GM18858 (cell line): Measurements from ENCODE around the gene PAX5.

Source experiments
- ATAC-seq: cut with Tn5 transposase; IDR thresholded peaks from one replicate; pipeline ENCODE4 v1.9.1; 2021; ENCODE audit not compliant: unreplicated experiment

Gene PAX5

GRCh38 chr9:36865731-36866635, 168.1 kb downstream of the PAX5 start:
- no peak for ATAC-seq

DNA sequence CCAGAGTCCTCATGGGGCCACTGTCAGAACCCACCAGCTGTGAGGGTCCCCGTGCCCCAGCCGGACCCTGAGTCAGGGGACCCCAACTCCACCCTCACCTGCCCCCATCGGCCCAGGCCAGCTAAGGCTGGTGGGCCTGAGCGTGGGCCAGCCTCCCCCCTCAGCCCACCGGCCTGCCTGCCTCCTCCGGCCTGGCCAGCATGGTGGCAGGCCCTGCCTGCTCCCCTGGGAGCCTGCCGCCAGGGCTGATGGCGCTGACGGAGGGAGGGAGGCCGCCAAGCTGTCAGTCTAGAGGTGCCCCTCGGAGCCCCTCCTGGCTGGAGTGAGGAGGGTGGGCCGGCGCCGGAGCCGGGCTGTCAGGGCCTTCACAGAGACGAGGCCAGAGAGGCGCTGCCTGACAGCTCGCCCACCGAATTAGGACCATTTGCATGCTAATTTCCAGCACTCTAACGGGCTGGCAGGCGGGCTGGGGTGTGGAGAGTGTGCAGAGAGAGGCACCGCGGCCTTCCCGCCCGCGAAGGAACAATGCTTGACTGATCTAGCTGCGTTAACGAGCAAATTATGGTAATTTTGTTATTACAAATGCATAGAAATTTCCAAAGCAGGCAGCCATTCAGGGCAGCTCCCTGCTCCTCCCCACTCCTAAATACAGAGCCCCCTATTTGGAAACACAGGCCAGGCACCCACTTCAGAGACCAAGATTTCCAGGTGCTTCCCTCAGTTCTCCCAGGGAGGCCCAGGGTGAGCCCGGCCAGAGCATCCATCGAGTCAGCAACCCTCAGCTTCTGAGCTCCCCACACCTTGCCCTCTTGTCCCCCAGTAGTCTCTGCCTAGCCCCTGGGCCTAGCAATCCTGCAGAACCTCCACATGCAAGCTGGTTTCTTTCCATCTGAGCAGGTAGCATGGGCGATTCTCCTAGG, 169.3 kb downstream of the PAX5 start:
- no peak for ATAC-seq

DNA sequence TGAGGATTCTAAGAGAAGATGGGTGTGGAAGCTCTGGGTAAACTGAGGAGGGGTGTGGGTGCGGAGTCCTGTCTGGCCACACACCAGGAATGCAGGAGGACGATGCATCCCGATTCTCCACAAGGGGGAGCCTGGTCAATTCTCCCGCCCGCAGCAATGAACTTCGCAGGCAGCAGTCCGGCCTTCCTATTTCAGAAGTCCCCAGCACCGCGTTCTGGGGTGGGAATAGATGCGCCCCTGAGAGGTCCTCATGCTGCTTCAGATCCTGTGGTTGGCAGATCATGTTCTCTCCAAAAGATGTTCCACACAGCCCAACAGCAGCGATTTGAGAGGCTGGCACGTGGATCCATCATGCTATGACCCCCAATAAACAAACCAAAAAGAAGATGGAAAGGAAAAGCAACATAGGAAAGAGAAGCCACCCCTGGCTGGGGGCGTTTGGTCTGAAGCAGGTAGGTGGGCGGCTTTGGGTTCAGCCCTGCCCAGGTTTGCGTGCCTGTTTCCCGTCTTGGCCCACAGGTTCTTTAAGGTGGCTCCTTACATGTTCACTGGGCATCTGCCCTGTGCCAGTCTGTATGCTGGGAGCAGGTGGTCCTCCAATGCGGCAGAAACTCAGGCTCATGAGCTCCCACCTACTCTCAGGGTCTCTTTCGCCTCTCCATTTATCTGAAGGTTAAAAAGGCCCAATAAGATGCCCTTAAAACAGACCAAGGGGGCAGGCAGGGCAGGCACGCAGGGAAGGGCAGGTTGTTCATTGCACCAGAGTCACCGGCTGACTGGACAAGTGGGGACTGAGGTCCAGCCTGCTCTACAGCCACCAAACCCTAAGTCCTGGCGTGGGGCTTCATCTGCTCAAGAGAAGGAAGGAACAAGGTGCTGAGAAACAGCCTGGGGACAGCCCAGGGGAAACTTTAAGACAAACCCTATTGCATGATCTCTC, 171.6 kb downstream of the PAX5 start:
- ATAC-seq, result no peak

GRCh38 chr9:36861528-36862205, 172.4 kb downstream of the PAX5 start:
- ATAC-seq, result no peak

DNA sequence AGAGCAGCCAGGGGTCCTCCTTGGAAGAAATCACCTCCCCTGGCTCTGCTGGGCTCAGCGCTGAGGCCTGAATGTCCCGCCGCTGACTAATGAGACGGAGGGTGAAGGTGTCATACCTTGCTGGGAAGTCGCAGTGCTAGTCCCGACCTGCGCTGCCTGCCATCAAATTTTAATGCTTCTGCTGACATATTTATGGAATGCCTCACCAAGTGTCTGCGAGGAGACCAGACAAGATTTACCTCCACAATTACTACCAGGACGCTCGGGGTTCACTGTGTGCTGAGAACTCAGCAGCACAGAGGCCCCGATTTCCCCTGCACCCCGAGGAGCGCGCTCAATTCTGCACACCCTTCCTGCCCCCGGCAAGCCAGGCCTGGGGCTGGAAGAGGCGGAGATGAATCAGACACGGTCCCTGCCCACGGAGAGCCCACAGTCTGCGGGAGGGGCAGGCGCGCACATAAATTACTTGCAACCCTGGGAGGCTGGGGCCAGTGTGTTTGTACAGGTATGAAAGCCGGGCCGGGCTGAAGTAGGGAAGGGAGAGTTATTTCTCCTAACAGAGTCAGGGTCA, 175.2 kb downstream of the PAX5 start:
- ATAC-seq, result no peak

DNA sequence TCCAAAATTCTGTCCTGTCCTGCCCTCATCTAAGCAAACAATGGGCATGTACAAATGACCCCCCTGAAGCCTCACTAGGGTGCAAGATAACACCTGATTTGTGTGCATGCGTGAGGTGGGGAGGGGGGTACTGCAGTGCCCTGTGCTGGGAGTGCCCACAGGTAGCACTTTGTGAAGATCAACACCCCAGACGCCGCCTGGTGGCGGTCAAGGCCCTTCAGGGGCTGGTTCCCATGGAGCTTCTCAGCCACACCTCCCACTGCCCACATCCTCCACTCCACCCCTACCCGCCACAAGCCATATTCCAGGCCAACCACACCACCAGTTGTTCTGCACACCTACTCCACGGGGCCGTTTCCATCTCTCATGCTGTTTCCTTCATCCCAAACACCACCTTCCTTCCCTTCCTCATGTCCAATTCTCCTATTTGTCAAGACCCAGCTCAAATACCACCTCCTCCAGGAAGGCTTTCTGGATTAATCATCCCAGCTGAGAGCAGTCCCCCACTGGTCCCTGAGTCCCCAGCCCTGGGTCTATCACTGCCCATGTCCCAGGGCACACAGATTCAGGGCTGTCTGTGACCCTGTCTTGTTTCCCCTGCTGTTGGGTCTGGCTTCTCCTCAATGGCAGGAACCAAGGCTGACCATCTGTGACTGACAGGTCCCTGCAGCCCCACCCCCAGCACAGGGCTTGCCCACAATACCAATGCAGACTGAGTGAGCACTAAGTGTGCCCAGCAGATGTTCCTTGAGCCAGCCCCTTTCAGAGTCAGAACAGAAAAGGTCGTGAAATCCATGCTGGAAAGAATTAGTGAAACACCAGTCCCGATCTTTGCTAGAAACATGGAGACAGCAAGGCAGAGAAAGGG, 178.4 kb downstream of the PAX5 start:
- no peak for ATAC-seq

GRCh38 chr9:36854751-36855150, 179.3 kb downstream of the PAX5 start:
- ATAC-seq, result no peak

DNA sequence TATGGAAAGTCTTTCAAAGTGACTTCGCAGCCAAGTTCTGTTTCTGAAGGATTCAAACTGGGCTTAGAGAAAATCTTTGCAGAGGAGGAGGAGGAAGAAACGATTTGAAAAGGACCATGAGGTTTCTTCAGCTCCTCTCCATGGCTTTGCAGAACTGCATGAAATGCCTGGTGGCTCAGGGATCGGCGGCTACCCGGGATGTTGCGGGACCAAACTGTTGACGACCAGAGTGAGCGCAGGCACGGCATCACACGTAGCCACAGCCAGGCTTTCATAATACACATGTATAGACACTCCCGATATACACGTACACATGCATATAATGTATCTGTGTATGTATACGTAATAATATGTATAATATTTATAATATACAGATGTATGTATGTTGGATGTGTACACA, 180.0 kb downstream of the PAX5 start:
- no peak for ATAC-seq

DNA sequence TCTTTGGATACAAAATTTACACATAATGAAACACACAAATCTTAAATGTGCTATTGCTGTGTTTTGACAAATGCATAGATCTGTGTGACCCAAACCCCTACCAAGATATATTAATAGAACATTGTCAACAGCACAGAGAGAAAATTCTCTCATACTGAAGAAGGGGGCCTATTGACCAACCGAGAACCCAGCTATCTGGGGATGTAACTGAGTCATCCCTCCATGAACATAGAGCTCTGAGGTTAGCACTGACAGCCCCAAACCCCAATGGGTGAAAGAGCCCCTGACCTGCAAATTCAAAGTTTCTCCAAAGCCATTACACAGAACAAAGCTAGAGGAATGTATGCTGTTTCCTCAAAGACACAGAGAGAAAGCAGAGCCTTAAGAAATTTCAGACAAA, 180.8 kb downstream of the PAX5 start:
- ATAC-seq, result no peak

GRCh38 chr9:36849943-36850342, 184.1 kb downstream of the PAX5 start:
- no peak for ATAC-seq

DNA sequence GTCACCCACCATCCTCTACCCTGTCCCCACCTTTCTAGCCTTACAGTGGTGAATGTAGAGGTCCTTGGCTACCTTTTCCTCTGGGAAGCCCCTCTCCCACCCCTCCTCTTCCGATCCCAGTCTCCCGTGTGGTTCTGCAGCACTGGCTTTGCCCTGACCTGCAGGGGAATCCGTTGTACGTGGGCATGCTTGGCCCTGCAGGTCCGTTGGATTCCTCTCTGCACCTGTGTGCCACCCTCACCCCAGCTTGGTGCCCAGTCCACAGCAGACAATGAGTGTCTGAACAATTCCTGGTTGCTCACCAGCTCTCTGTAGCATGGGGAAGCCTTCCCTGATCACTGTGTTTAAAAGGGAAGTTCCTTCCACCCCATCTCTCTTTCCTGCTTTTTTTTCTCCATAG, 185.1 kb downstream of the PAX5 start:
- no peak for ATAC-seq

DNA sequence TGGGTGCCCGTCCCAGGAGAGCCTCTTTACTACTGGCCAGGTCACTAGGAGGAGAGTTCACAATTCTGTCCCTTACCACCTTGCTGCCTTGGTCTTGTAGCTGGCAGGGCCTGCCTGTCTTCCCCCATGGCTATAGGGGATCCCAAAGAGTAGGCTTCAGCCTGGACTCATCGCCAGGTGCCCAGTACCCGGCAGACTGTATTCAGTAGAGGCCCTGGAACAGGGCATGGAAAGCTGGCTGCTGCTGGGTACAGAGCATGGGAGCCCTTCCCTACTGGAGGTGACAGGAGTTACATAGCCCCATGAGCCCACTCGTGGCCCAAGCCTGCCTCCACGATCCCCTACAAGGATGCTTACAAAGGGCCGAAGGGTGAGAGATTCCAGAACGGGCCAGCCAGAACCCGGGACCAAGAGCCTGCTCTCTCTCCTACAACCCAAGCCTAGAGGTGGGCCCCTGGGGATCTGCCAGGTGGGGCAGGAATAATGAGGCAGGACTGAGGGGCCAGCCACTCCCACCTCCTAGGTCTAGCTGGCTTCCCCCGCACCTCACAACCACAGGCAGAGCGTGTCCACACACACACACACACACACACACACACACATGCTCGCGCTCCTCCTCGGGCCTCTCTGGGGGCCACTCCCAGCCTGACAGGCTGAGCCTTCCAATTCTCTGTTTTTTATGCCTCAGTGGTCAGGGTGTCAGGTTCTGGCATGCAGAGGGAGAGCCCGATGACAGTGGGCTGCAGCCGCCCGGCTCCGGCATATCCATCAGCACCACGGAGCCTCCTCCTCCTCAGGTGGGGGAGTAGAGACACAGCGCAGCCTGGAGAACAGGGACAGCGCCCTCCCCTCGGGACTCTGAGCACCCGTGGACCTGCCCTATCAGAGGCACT, 186.0 kb downstream of the PAX5 start:
- no peak for ATAC-seq

- no peak for ATAC-seq
These were observed 187.4 kb downstream of the PAX5 start for GRCh38 chr9:36846621-36847020.

GRCh38 chr9:36845844-36846243, 188.2 kb downstream of the PAX5 start:
- no peak for ATAC-seq

DNA sequence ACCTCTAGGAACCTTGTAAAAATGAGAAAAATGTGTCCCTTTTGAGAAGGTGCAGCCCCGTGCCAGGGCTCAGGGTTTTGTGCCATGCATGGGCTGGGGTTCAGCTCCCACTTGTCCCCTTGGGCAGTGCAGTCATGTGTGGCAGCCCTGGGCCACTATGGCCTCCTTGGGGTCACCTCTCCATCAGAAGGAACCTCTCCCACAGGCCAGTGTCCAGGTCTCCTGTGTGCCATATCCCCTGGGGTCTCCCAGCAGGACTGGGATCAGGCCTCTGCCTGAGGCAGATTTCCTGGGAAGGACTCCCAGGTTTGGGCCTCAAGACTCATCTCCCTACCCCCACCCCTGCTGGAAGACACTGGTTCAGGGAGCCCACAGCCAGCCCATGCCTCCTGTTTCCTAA, 189.1 kb downstream of the PAX5 start:
- ATAC-seq, result no peak

DNA sequence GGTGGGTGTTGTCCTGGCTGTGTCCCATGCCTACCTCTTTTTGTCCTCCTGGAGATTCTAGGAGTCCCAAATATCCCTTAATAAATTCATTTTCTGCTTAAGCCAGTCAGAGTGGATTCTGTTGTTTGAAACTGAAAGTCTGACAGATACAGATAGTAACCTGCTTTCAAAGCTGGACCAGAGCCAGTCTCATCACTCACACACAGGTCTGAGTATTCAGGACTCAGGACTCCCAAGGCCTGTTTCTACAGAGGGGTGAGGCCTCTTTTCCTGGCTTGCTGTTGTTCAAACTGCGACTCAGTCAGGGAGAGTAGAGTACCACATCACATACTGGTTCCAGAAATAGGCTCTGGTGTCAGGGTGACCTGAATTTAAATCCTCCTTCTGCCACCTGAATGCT, 190.1 kb downstream of the PAX5 start:
- ATAC-seq, result no peak

DNA sequence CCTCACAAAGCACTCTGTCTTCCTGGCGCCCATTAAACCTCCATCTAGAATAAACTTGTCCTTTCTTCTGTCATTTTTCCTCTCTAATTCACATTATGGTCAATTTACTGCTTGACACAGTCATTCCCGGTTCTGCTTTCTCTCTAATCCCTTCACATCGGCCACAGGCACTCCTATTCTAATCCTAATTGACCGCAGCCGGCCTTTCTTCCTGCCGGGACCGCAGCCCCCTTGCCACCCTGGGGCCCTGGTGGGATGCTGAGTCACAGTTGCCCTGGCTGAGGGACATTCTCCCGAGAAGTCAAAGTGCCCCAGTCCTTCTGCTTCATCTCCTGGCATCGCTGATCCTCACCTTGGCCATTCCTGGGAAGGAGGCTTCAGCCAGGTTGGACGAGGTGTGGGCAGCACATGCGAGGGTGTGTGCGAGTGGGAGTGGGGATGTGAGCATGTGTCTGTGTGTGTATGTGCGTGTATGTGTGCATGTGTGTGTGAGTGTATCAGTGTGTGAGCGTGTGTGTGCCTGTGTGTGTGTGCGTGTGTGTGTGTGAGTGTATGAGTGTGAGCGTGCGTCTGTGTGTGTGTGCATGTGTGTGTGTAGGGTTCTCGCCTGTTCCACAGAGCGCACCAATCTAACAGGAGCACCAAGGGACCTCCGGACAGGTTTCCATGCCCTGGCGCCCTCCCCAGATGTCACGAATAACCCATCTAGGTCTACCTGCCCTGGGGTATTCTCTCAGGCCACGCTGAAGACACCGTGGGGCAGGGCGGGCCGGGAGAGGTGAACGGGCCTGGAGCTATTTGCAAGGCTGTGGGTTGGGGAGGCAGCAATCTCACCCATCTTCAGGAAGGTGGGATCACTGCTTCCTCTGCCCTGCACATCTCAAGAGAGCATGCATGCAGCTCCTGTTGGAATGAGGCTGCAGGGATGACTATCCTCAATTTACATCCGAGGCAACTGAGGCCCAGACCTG, 191.2 kb downstream of the PAX5 start:
- ATAC-seq, result no peak
